Fibroblast of lung (primary cell): ENCODE measurements around the gene TENT5A.

ENCODE experiments used
- EZH2 ChIP-seq: IDR thresholded peaks from 2 replicates; pipeline ENCODE4 v1.5.1; 2012; ENCODE audit warnings: low read length, control low read depth, mild to moderate bottlenecking; ENCODE audit errors: missing control alignments
- TF ChIP-seq, protein P1 (sequence below), 2 donors: IDR thresholded peaks in 1 of 2; conservative IDR thresholded peaks in 1 of 2; 1 replicate in 1 of 2; 2 replicates in 1 of 2; pipeline ENCODE4 v1.5.1; 2011 to 2012; ENCODE audit warnings: low read length in 2 of 2, control low read depth in 1 of 2, inconsistent platforms in 1 of 2, low read depth in 1 of 2, mild to moderate bottlenecking in 1 of 2

DNA sequence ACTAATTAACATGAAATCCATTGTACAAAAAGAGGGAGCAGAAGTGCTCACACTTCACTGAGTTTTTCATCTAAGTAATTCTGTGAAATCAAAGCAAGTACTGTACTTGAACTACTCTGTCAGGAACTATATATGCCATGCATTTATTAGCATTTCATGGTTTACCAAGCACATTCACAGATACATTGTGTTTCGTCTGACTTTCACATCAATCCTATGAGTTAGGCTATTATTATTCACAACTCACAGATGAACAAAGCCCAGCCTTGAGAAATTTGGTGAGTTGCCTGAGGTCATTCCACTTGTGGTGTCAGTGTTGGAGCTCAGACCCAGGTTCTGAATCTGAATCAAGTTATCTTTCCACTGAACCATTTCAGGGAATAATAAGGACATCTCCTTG lies 33.7 kb upstream of the TENT5A start:
- TF ChIP-seq, protein P1, sequence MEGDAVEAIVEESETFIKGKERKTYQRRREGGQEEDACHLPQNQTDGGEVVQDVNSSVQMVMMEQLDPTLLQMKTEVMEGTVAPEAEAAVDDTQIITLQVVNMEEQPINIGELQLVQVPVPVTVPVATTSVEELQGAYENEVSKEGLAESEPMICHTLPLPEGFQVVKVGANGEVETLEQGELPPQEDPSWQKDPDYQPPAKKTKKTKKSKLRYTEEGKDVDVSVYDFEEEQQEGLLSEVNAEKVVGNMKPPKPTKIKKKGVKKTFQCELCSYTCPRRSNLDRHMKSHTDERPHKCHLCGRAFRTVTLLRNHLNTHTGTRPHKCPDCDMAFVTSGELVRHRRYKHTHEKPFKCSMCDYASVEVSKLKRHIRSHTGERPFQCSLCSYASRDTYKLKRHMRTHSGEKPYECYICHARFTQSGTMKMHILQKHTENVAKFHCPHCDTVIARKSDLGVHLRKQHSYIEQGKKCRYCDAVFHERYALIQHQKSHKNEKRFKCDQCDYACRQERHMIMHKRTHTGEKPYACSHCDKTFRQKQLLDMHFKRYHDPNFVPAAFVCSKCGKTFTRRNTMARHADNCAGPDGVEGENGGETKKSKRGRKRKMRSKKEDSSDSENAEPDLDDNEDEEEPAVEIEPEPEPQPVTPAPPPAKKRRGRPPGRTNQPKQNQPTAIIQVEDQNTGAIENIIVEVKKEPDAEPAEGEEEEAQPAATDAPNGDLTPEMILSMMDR (conservative IDR thresholded peaks at IDR 0.05 in 1 of 2, IDR thresholded peaks at IDR 0.05 in 1 of 2; ENCODE audit: low read depth in 1 of 2, low read length in 2 of 2) = no peak
- TF ChIP-seq EZH2 = no peak
